NCI-H1436 (cell line): ENCODE data around the gene PLEKHM3.

ENCODE experiments used
- DNase-seq: peaks from one replicate; lab custom pipeline; 2025; lab: John Stamatoyannopoulos, UW

Gene PLEKHM3

GRCh38 chr2:207891086-207891844 lies 134.1 kb downstream of the PLEKHM3 start:
- DNase-seq, result no peak

- no peak for DNase-seq
Measured at GRCh38 chr2:207887500-207887899, 137.8 kb downstream of the PLEKHM3 start.

GRCh38 chr2:207885010-207885409 lies 140.3 kb downstream of the PLEKHM3 start:
- no peak for DNase-seq

- no peak for DNase-seq
Measured at GRCh38 chr2:207884127-207884526, 141.2 kb downstream of the PLEKHM3 start.

DNA sequence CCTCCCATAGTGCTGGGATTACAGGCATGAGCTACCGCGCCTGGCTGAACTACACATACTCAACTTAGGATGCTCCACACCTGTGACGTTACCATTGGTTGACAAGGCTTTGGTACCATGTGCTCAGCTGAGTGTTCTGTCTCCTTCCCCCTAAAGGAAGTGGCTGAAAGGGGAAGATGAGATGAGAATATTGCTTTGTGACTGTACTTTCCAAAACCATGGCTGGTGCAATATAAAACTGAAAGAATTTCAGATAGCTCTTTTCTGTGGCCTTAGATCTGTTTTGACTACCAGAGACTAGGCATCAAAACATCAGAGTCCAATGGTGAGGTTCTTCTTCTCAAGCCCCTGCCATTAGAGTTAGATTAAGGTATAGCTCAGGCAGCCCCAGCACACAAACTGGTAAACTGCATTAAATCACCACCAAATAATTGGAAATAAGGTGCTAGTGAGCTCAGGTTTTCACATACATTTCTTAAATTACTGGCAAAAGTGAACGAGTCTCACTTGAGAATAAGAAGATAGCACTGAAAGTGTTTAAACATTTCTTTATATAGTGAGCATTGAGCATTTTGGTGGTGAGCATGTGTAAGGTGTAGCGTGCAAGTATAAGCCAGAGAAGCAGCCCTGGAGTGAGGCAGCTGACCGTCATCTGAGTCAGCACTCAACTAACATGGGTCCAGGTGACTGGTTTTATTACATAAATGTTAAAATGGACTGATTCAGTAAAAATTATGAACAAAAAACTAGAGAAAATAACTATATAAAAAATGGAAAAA lies 142.1 kb downstream of the PLEKHM3 start:
- no peak for DNase-seq

GRCh38 chr2:207881902-207882301 lies 143.4 kb downstream of the PLEKHM3 start:
- no peak for DNase-seq

- DNase-seq, result no peak
Measured at GRCh38 chr2:207879536-207879935, 145.8 kb downstream of the PLEKHM3 start.

- no peak for DNase-seq
Measured at GRCh38 chr2:207876842-207877535, 148.3 kb downstream of the PLEKHM3 start.

- no peak for DNase-seq
Measured at GRCh38 chr2:207875473-207876212, 149.7 kb downstream of the PLEKHM3 start.

DNA sequence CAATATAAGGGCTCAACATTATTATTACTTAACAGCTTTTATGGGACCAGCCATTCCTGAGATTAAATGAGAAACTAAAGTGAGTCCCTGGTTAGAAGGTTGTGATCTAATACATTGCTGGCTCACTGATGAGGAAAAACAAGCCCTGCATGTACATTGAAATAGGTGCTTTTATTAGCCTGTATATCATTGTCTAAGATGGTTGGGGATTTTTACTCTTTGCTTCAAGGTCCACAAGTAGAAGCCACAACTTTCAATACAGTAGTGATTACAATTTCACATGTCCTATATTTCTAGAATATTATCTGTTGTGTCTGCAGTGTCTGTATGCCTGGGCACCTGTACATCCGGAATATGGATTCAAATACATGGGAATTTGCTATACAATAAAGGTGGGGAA lies 151.5 kb downstream of the PLEKHM3 start:
- DNase-seq, result no peak

GRCh38 chr2:207871911-207872310 lies 153.4 kb downstream of the PLEKHM3 start:
- DNase-seq, result no peak

GRCh38 chr2:207871506-207871905 lies 153.8 kb downstream of the PLEKHM3 start:
- DNase-seq, result no peak

GRCh38 chr2:207870814-207871213 lies 154.5 kb downstream of the PLEKHM3 start:
- no peak for DNase-seq

GRCh38 chr2:207869784-207870778 lies 155.2 kb downstream of the PLEKHM3 start:
- DNase-seq, result no peak

- no peak for DNase-seq
Measured at GRCh38 chr2:207868855-207869596, 156.3 kb downstream of the PLEKHM3 start.

DNA sequence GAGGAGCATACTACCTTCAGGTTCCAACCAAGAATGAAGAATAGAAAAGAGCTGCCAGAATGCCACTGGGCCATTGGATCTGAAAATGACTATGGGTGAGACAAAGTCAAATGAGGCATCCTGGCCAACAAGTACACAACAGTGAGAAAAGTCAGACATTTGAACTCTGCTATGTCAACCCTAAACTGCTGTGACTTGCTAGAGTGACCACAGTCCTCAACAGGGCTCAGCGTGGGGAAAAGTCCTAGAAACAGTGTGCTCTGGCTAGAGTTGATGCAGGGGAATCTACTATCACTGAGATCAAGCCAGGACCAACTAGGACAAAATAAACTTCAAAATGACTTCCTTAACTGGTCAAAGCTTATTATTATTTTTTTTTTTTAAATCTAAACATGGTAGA lies 157.4 kb downstream of the PLEKHM3 start:
- DNase-seq, result no peak

- DNase-seq, result no peak
Measured at GRCh38 chr2:207867056-207867455, 158.3 kb downstream of the PLEKHM3 start.

DNA sequence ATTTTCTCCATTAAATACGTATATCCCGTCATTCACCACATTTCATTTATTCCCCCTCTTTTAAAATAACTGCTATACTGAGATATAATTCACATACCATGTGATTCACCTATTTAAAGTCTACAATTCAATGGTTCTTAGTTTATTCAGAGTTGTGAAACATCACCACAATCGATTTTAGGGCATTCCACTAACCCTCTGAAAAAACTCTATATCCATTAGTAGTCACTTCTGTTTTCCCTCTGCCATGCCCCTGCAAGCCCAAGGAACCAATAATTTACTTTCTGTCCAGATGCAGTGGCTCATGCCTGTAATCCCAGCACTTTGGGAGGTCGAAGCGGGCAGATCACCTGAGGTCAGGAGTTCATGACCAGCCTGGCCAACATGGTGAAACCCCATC lies 160.1 kb downstream of the PLEKHM3 start:
- no peak for DNase-seq

DNA sequence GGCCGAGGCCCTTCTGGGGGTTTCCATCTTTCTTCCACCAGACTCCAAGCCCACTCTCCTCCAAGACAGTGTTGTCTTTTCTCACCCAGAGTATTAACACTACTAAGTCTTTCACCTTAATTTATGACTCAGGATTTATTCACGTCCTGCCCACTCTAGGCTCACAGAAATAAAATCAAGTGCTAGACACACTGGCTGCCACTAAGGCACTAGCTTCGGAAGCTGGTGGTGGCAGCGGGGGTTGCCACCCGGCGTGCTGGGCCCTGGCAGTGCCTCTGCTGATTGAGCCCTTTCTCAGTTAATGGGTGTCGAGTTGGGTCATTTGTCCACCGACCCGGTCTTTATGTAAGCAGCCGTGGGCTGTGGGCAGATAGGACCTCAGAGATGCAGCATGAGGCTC lies 162.0 kb downstream of the PLEKHM3 start:
- no peak for DNase-seq

- DNase-seq, result no peak
Measured at GRCh38 chr2:207861789-207862188, 163.5 kb downstream of the PLEKHM3 start.
